Vagina (tissue), 2 donors: Measurements from ENCODE around the gene POU2F1. TPM values are rescaled to one million over a fixed set of nuclear protein-coding genes. Genes with fewer than 3 reads are reported as not detected.

Experiments used
- DNase-seq, 2 donors: peaks; one replicate each; pipeline ENCODE4 v3.0.0-alpha.2; 2017; ENCODE audit errors: extremely low spot score in 2 of 2
- H3K27ac ChIP-seq: fragments of 200-600 bp; sonication (generic); one replicate; pipeline ENCODE4 v1.5.1; 2019
- H3K27me3 ChIP-seq: fragments of 200-600 bp; sonication (generic); one replicate; pipeline ENCODE4 v1.5.1; 2019
- H3K36me3 ChIP-seq, 2 donors: fragments of 200-600 bp; sonication (generic); one replicate each; pipeline ENCODE4 v1.5.1; 2017 to 2019
- H3K4me1 ChIP-seq: fragments of 200-600 bp; sonication (generic); one replicate; pipeline ENCODE4 v1.5.1; 2019
- H3K4me3 ChIP-seq, 2 donors: fragments of 200-600 bp; sonication (generic); 1 replicate in 1 of 2; 2 replicates in 1 of 2; pipeline ENCODE4 v1.5.1; 2016 to 2019
- H3K9me3 ChIP-seq: fragments of 200-600 bp; sonication (generic); one replicate; pipeline ENCODE4 v1.5.1; 2019
- POLR2A ChIP-seq, 2 donors: fragments of 450-650 bp; IDR thresholded peaks; one replicate each; pipeline ENCODE4 v1.6.1; 2017; ENCODE audit warnings: antibody characterized with exemption in 2 of 2, mild to moderate bottlenecking in 2 of 2, moderate library complexity in 2 of 2
- POLR2AphosphoS5 ChIP-seq, 2 donors: sonication (generic); formaldehyde crosslinking; IDR thresholded peaks; one replicate each; pipeline ENCODE4 v1.9.0; 2017; ENCODE audit warnings: antibody characterized with exemption in 2 of 2, mild to moderate bottlenecking in 2 of 2, low read depth in 1 of 2; ENCODE audit not compliant: insufficient read depth in 1 of 2
- intact Hi-C: fragments of 100-400 bp; cut with DNase I; formaldehyde crosslinking; loops from one replicate; pipeline ENCODE4 v1.15.1; 2023
- total RNA-seq: library from RNA; depleted of rRNA; stranded (reverse); fragments of >200 nt; gene quantifications from one replicate; pipeline ENCODE4 v1.2.3, GENCODE V29; 2016
- TF ChIP-seq, protein P1 (sequence below), 3 experiments: fragments of 450-650 bp in 2 of 3; fragments of 200-600 bp in 1 of 3; sonication (generic) in 1 of 3; IDR thresholded peaks; one replicate each; pipeline ENCODE4 v1.5.1; 2017 to 2019; ENCODE audit warnings: antibody characterized with exemption in 3 of 3, mild to moderate bottlenecking in 2 of 3, moderate library complexity in 2 of 3

POU2F1 gene
- total RNA-seq, 1 donor from 2014 or later, result 10.8 TPM

DNA sequence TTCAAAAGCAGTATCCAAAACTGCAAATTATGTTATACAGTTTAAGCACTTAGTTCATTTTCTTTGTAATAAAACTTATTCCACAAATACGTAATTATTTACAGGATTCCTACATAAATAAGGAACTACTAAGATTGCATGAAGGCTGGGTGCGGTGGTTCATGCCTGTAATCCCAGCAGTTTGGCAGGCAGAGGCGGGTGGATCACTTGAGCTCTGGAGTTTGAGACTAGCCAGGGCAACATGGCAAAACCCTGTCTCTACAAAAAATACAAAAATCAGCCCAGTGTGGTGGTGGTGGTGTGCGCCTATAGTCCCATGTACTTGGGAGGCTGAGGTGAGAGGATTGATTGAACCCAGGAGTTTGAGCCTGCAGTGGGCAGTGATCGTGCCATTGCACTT is 69.3 kb downstream of the POU2F1 start:
- H3K27me3 ChIP-seq, result no peaks in the 10 kb centered on the region
- DNase-seq, result no peak
- H3K36me3 ChIP-seq, result no peaks in the 10 kb centered on the region
- H3K4me1 ChIP-seq, result peaks cover 31% of the 10 kb centered on the region
- TF ChIP-seq, protein P1, sequence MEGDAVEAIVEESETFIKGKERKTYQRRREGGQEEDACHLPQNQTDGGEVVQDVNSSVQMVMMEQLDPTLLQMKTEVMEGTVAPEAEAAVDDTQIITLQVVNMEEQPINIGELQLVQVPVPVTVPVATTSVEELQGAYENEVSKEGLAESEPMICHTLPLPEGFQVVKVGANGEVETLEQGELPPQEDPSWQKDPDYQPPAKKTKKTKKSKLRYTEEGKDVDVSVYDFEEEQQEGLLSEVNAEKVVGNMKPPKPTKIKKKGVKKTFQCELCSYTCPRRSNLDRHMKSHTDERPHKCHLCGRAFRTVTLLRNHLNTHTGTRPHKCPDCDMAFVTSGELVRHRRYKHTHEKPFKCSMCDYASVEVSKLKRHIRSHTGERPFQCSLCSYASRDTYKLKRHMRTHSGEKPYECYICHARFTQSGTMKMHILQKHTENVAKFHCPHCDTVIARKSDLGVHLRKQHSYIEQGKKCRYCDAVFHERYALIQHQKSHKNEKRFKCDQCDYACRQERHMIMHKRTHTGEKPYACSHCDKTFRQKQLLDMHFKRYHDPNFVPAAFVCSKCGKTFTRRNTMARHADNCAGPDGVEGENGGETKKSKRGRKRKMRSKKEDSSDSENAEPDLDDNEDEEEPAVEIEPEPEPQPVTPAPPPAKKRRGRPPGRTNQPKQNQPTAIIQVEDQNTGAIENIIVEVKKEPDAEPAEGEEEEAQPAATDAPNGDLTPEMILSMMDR (IDR thresholded peaks at IDR 0.05), result no peak
- no peak for TF ChIP-seq POLR2AphosphoS5 (IDR thresholded peaks at IDR 0.05; ENCODE audit: insufficient read depth in 1 of 2, low read depth in 1 of 2)
- TF ChIP-seq POLR2A (IDR thresholded peaks at IDR 0.05), result no peak
- no peaks in the 10 kb centered on the region for H3K9me3 ChIP-seq
- H3K4me3 ChIP-seq, result no peak overlapping the region
- H3K27ac ChIP-seq, result no peak overlapping the region
- intact Hi-C loops, result no loop called here

DNA sequence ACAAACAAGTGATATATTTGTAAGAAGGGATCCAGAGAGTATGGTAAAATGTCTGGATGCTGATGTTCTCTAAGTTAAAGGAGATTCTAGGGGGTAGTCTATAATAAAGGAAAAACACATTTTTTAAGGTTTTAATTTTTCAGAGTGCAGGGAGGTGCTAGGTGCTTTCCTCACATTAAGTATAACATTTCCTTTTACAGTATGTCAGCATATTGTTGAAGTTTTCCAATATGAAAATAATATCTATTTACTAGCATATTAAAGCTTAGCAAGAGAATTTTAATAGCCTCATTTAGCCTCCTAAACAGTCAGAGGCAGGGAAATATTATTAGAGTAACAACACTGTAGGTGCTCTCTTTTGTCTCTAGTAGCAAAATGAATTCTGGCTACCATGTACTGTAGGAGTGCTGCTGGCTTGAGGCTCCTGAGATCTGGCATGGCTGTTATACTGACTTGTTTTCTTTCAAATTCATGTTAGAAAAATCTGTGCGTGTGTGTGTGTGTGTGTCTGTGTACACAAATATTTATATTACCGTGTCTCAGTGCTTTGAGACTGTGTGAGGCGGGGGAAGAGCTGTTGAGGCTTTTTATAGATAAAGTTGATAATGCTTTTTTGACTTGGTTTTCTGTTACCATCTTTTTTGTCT is 71.0 kb downstream of the POU2F1 start:
- Histone ChIP-seq H3K36me3 (no peaks in the 10 kb centered on the region), H3K4me1 (peaks cover 22% of the 10 kb centered on the region), H3K4me3 (no peak overlapping the region), H3K9me3 (no peaks in the 10 kb centered on the region), H3K27ac (no peak overlapping the region), H3K27me3 (no peaks in the 10 kb centered on the region)
- intact Hi-C loops, result no loop called here
- DNase-seq, result no peak
- TF ChIP-seq, protein P1 (IDR thresholded peaks at IDR 0.05), result no peak
- TF ChIP-seq POLR2A (IDR thresholded peaks at IDR 0.05) (no peak), POLR2AphosphoS5 (IDR thresholded peaks at IDR 0.05; ENCODE audit: insufficient read depth in 1 of 2, low read depth in 1 of 2) (no peak)

DNA sequence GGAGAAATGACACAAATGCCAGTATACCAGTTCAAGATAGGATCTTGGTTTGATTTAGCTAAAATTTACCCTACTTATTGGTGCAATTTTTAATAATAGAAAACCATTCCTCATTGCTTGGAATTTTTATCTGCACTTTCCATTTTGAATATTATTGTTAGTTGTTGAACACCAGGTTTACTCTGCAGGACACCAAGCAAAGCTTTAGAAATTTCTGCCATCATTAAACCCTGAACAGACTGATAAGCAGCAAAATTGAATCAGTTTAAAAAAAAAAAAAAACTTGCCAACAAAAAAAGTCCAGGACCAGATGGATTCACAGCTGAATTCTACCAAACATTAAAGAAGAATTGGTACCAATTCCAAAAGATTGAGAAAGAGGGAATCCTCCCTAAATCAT is 71.5 kb downstream of the POU2F1 start:
- intact Hi-C loops, result no loop called here
- Histone ChIP-seq H3K36me3 (no peaks in the 10 kb centered on the region), H3K27me3 (no peaks in the 10 kb centered on the region), H3K4me3 (no peak overlapping the region), H3K4me1 (peaks cover 25% of the 10 kb centered on the region), H3K27ac (no peak overlapping the region), H3K9me3 (no peaks in the 10 kb centered on the region)
- TF ChIP-seq, protein P1 (IDR thresholded peaks at IDR 0.05), result no peak
- TF ChIP-seq POLR2A (IDR thresholded peaks at IDR 0.05) (no peak), POLR2AphosphoS5 (IDR thresholded peaks at IDR 0.05; ENCODE audit: insufficient read depth in 1 of 2, low read depth in 1 of 2) (no peak)
- DNase-seq, result no peak

DNA sequence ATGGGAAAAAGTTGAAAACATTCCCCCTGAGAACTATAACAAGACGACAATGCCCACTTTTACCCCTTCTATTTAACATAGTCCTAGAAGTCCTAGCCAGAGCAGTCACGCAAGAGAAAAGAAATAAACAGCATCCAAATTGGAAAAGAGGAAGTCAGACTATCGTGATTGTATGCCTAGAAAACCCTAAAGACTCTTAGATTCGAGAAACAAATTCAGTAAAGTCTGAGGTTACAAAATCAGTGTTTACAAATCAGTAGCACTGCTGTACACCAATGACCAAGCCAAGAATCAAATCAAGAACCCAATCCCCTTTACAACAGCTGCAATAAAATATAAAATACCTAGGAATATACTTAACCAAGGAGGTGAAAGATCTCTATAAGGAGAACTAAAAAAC is 72.4 kb downstream of the POU2F1 start:
- H3K4me3 ChIP-seq, result no peak overlapping the region
- intact Hi-C loops, result no loop called here
- peaks cover 32% of the 10 kb centered on the region for H3K4me1 ChIP-seq
- no peaks in the 10 kb centered on the region for H3K27me3 ChIP-seq
- no peaks in the 10 kb centered on the region for H3K36me3 ChIP-seq
- no peaks in the 10 kb centered on the region for H3K9me3 ChIP-seq
- no peak for DNase-seq
- TF ChIP-seq POLR2AphosphoS5 (IDR thresholded peaks at IDR 0.05; ENCODE audit: insufficient read depth in 1 of 2, low read depth in 1 of 2), result no peak
- TF ChIP-seq, protein P1 (IDR thresholded peaks at IDR 0.05), result no peak
- TF ChIP-seq POLR2A (IDR thresholded peaks at IDR 0.05), result no peak
- no peak overlapping the region for H3K27ac ChIP-seq

DNA sequence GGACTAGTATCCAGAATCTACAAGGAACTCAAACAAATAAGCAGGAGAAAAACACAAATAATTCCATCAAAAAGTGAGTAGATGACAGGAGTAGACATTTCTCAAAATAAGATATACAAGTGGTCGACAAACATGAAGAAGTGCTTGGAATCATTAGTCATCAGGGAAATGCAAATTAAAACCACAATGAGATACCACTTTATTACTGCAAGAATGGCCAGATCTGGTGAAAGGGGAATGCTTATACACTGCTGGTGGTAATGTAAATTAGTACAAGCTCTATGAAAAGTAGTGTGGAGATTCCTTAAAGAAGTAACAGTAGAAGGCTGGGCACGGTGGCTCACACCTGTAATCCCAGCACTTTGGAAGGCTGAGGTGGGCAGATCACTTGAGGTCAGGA is 73.8 kb downstream of the POU2F1 start:
- no peak for TF ChIP-seq POLR2A (IDR thresholded peaks at IDR 0.05)
- TF ChIP-seq, protein P1 (IDR thresholded peaks at IDR 0.05), result no peak
- TF ChIP-seq POLR2AphosphoS5 (IDR thresholded peaks at IDR 0.05; ENCODE audit: insufficient read depth in 1 of 2, low read depth in 1 of 2), result no peak
- no peak overlapping the region for H3K27ac ChIP-seq
- H3K36me3 ChIP-seq, result no peaks in the 10 kb centered on the region
- H3K9me3 ChIP-seq, result no peaks in the 10 kb centered on the region
- no peak for DNase-seq
- H3K27me3 ChIP-seq, result no peaks in the 10 kb centered on the region
- intact Hi-C loops, result no loop called here
- no peak overlapping the region for H3K4me3 ChIP-seq
- H3K4me1 ChIP-seq, result peaks cover 24% of the 10 kb centered on the region
